ENCODE measurements around the gene CFAP53. TPM values are rescaled to one million over a fixed set of nuclear protein-coding genes. Genes with fewer than 3 reads are reported as not detected.

CFAP53 gene
- total RNA-seq, 1 experiment from 2014 or later = 0.26 TPM

DNA sequence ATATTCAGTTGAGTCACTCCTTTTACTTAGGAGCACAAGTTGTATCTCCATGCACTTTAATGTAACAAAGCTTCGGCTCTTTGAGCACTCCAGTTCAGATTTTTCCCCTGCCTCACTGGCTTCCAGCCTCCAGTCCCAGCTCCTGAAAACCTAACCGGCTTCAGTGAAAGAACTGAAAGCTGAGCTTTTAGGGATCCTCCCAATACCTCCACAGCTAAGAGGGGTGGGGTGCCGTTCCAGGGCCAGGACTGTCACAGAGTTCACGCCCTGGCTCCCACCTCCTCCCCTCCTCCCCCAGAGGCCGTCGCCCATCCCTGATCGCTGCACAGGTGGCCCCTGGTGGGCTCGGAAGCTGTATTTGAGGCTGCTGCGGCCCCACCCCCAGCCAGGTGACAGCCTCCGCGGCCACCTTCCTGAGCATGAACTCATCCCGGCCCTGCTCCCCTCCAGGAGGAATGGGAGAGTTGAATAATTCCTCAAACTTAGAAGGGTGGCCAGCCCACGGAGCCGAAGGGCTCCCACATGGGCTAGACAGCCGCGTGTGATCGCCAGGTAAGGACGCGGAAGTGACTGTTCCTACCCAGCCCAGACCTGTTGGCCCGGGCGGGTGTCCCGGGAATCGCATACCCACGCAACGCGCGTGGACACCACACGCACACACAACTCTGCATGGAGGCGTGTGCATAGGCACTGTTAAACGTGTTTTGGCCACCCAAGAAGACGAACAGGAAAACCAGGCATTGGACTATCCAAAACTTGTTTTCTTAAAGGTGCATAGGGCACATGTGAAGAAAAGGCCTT is 73.1 kb downstream of the CFAP53 start:
- Histone ChIP-seq H3K4me3 (ENCODE audit: low read depth, low read length, poor library complexity, severe bottlenecking) (no peak overlapping the region), H3K36me3 (ENCODE audit: insufficient read depth, low read length, poor library complexity, severe bottlenecking) (no peaks in the 10 kb centered on the region), H3K27me3 (replicated peaks; ENCODE audit: insufficient read depth, low read depth, low read length, poor library complexity) (peaks cover 96% of the 10 kb centered on the region), H3K9me3 (ENCODE audit: low read depth, low read length, poor library complexity, severe bottlenecking) (no peaks in the 10 kb centered on the region), H3K4me1 (ENCODE audit: insufficient read depth, low read length, poor library complexity, severe bottlenecking) (no peaks in the 10 kb centered on the region), H3K27ac (ENCODE audit: low read depth, low read length, poor library complexity, severe bottlenecking) (no peak overlapping the region)
- no peak for DNase-seq (ENCODE audit: low spot score)
- ChIA-PET CTCF (no interaction called here), POLR2A (ENCODE audit: low non-redundant PET) (no interaction called here)
- intact Hi-C loops (cut with micrococcal nuclease; ENCODE audit: unreplicated experiment) = no loop called here
- no TSS peak for BruUV-seq (replicated peaks)
- TF ChIP-seq EZH2 (IDR thresholded peaks at IDR 0.05; ENCODE audit: borderline replicate concordance, low read depth, low read length, poor library complexity, severe bottlenecking) = peak; percentile 47
- TF ChIP-seq, protein P1, sequence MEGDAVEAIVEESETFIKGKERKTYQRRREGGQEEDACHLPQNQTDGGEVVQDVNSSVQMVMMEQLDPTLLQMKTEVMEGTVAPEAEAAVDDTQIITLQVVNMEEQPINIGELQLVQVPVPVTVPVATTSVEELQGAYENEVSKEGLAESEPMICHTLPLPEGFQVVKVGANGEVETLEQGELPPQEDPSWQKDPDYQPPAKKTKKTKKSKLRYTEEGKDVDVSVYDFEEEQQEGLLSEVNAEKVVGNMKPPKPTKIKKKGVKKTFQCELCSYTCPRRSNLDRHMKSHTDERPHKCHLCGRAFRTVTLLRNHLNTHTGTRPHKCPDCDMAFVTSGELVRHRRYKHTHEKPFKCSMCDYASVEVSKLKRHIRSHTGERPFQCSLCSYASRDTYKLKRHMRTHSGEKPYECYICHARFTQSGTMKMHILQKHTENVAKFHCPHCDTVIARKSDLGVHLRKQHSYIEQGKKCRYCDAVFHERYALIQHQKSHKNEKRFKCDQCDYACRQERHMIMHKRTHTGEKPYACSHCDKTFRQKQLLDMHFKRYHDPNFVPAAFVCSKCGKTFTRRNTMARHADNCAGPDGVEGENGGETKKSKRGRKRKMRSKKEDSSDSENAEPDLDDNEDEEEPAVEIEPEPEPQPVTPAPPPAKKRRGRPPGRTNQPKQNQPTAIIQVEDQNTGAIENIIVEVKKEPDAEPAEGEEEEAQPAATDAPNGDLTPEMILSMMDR (conservative IDR thresholded peaks at IDR 0.05; ENCODE audit: low read depth, low read length) = no peak

GRCh38 chr18:50190926-50191325 is 75.4 kb downstream of the CFAP53 start:
- no peak for TF ChIP-seq EZH2 (IDR thresholded peaks at IDR 0.05; ENCODE audit: borderline replicate concordance, low read depth, low read length, poor library complexity, severe bottlenecking)
- TF ChIP-seq, protein P1 (conservative IDR thresholded peaks at IDR 0.05; ENCODE audit: low read depth, low read length) = no peak
- no peak overlapping the region for H3K4me3 ChIP-seq (ENCODE audit: low read depth, low read length, poor library complexity, severe bottlenecking)
- no peaks in the 10 kb centered on the region for H3K36me3 ChIP-seq (ENCODE audit: insufficient read depth, low read length, poor library complexity, severe bottlenecking)
- H3K4me1 ChIP-seq (ENCODE audit: insufficient read depth, low read length, poor library complexity, severe bottlenecking) = no peaks in the 10 kb centered on the region
- peaks cover 83% of the 10 kb centered on the region for H3K27me3 ChIP-seq (replicated peaks; ENCODE audit: insufficient read depth, low read depth, low read length, poor library complexity)
- DNase-seq (ENCODE audit: low spot score) = no peak
- H3K27ac ChIP-seq (ENCODE audit: low read depth, low read length, poor library complexity, severe bottlenecking) = no peak overlapping the region
- ChIA-PET CTCF (no interaction called here), POLR2A (ENCODE audit: low non-redundant PET) (no interaction called here)
- H3K9me3 ChIP-seq (ENCODE audit: low read depth, low read length, poor library complexity, severe bottlenecking) = no peaks in the 10 kb centered on the region
- no TSS peak for BruUV-seq (replicated peaks)
- intact Hi-C loops (cut with micrococcal nuclease; ENCODE audit: unreplicated experiment) = no loop called here

- Histone ChIP-seq H3K36me3 (ENCODE audit: insufficient read depth, low read length, poor library complexity, severe bottlenecking) (no peaks in the 10 kb centered on the region), H3K27ac (ENCODE audit: low read depth, low read length, poor library complexity, severe bottlenecking) (no peak overlapping the region), H3K9me3 (ENCODE audit: low read depth, low read length, poor library complexity, severe bottlenecking) (no peaks in the 10 kb centered on the region), H3K4me1 (ENCODE audit: insufficient read depth, low read length, poor library complexity, severe bottlenecking) (no peaks in the 10 kb centered on the region), H3K27me3 (replicated peaks; ENCODE audit: insufficient read depth, low read depth, low read length, poor library complexity) (peaks cover 83% of the 10 kb centered on the region), H3K4me3 (ENCODE audit: low read depth, low read length, poor library complexity, severe bottlenecking) (no peak overlapping the region)
- DNase-seq (ENCODE audit: low spot score) = no peak
- TF ChIP-seq, protein P1 (conservative IDR thresholded peaks at IDR 0.05; ENCODE audit: low read depth, low read length) = no peak
- no peak for TF ChIP-seq EZH2 (IDR thresholded peaks at IDR 0.05; ENCODE audit: borderline replicate concordance, low read depth, low read length, poor library complexity, severe bottlenecking)
- POLR2A ChIA-PET (ENCODE audit: low non-redundant PET) = no interaction called here
- no TSS peak for BruUV-seq (replicated peaks)
- intact Hi-C loops (cut with micrococcal nuclease; ENCODE audit: unreplicated experiment) = no loop called here
- CTCF ChIA-PET = no interaction called here
Measured at GRCh38 chr18:50190236-50190635, 76.1 kb downstream of the CFAP53 start.
